ENCODE measurements around the gene PKLR.

The PKLR gene

DNA sequence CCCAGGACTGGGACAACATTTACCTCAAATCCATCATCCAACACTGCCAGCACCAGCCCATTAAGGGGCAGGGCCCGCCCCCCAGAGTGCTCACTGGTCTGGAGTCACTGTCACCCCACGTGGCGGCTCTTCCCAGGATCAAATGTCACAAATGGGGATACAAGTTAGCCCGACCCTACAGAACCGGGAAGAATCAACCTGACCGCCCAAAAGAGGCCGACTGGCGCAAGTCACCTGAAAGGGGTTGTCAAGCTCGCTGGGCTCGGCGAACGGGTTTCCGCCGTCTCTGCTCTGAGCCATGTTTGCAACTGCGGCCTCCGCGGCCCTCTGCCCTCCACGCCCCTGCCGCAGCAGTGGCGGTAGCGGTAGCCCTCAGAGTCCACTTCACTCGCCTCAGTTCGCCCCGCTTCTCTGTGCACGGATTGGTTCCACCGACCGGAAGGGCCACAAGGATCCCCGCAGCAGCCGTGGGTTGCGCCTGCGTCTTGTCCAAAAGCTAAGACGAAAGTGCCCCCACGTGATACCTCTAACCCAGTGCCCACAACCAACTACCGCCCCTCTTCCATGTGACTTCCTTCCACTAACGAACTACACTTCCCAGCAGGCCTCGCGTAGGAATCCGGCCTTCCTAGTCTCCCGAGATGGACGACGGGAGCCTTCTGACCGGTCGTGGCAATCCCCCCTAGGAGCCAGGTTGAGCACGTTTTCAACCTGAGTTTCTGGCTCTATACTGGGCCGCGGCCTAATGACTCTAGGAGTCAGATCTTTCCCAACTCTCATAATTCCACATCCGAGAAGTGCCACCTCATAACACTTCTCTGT is 39.2 kb downstream of the PKLR start, which contains the start of gene SCAMP3:
SCAMP3 (minus strand) TSS at position 509 of the 822 bp plus-strand sequence; CDS start at position 300, 209 bp downstream.
- ATAC-seq (peak; percentile 98), DNase-seq (peak; percentile 89)
- Mint-ChIP-seq H3K9me3 (no peaks in the 10 kb centered on the region), H3K27me3 (no peaks in the 10 kb centered on the region), H3K36me3 (ENCODE audit: low read depth) (peaks cover 59% of the 10 kb centered on the region), H3K4me1 (peaks cover 30% of the 10 kb centered on the region), H3K27ac (peak within 1 kb of the TSS; percentile 96), H3K4me3 (peak within 1 kb of the TSS; percentile 97)

DNA sequence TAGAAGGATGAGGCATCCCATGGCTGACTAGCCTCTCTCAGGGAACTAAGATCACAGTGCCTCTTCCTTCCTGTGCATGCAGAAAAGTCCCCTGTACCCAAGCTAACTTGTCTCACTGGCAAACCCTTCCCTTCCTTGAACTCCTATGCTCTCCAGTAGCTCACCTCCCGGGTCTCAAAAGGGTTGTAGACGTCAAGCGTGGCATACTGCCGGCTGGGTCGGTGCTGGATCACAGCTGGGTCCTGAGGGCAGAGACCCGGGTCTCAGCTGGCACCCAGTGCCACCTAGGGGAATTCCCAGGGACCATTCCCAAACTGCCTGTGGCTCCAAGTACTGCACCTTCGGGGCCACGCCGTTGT is 39.8 kb downstream of the PKLR start:
- Mint-ChIP-seq H3K36me3 (ENCODE audit: low read depth) (peaks cover 55% of the 10 kb centered on the region), H3K27ac (peak overlapping the region; percentile 96), H3K9me3 (no peaks in the 10 kb centered on the region), H3K27me3 (no peaks in the 10 kb centered on the region), H3K4me1 (peaks cover 30% of the 10 kb centered on the region), H3K4me3 (peak overlapping the region; percentile 97)
- ATAC-seq (peak; percentile 22), DNase-seq (no peak)

DNA sequence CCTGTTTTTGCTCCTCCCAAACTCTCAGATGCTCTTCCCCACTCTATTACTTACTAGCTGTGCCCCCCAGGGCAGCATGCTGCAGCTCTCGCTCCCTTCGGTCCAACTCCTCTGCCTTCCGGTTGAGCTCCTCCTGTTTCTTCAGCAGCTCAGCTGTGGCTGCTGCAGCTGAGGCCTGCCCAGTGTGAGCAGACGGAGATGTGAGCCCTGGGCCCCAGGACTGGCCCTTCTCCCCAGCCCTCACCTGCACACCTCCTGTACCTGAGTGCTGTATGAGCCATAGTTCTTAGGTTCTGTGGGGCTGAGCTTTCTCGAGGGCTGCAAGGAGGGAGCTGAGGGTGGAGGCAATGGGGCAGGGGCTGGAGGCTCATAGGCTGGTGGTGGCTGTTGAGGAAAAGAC is 41.0 kb downstream of the PKLR start:
- H3K27ac Mint-ChIP-seq: peak overlapping the region; percentile 6
- peaks cover 32% of the 10 kb centered on the region for H3K4me1 Mint-ChIP-seq
- ATAC-seq (no peak), DNase-seq (no peak)
- no peaks in the 10 kb centered on the region for H3K9me3 Mint-ChIP-seq
- H3K4me3 Mint-ChIP-seq: peak overlapping the region; percentile 97
- H3K36me3 Mint-ChIP-seq (ENCODE audit: low read depth): peaks cover 46% of the 10 kb centered on the region
- no peaks in the 10 kb centered on the region for H3K27me3 Mint-ChIP-seq

- Mint-ChIP-seq H3K9me3 (no peaks in the 10 kb centered on the region), H3K36me3 (ENCODE audit: low read depth) (peaks cover 24% of the 10 kb centered on the region), H3K4me3 (peak overlapping the region; percentile 86), H3K27ac (peak overlapping the region; percentile 18), H3K4me1 (peaks cover 29% of the 10 kb centered on the region), H3K27me3 (no peaks in the 10 kb centered on the region)
- no peak for DNase-seq
- ATAC-seq: no peak
Measured at GRCh38 chr1:155256058-155256852, 45.0 kb downstream of the PKLR start.

GRCh38 chr1:155255243-155256007 is 45.8 kb downstream of the PKLR start, which contains the start of gene ENTREP3:
ENTREP3 (minus strand) TSS chr1:155255483; CDS start chr1:155254877, 606 bp downstream.
- peak within 1 kb of the TSS; percentile 73 for H3K27ac Mint-ChIP-seq
- peaks cover 18% of the 10 kb centered on the region for H3K36me3 Mint-ChIP-seq (ENCODE audit: low read depth)
- no peaks in the 10 kb centered on the region for H3K27me3 Mint-ChIP-seq
- H3K9me3 Mint-ChIP-seq: no peaks in the 10 kb centered on the region
- peak; percentile 86 for DNase-seq
- peak within 1 kb of the TSS; percentile 86 for H3K4me3 Mint-ChIP-seq
- peak; percentile 76 for ATAC-seq
- H3K4me1 Mint-ChIP-seq: peaks cover 26% of the 10 kb centered on the region

- peaks cover 15% of the 10 kb centered on the region for H3K36me3 Mint-ChIP-seq (ENCODE audit: low read depth)
- no peak for ATAC-seq
- peak overlapping the region; percentile 73 for H3K27ac Mint-ChIP-seq
Measured at GRCh38 chr1:155254714-155255242, 46.5 kb downstream of the PKLR start.

GRCh38 chr1:155254228-155254713 is 47.0 kb downstream of the PKLR start:
- ATAC-seq (no peak), DNase-seq (no peak)
- Mint-ChIP-seq H3K4me1 (peaks cover 25% of the 10 kb centered on the region), H3K9me3 (no peaks in the 10 kb centered on the region), H3K27ac (peak overlapping the region; percentile 73), H3K4me3 (peak overlapping the region; percentile 86), H3K36me3 (ENCODE audit: low read depth) (peaks cover 15% of the 10 kb centered on the region), H3K27me3 (no peaks in the 10 kb centered on the region)

More at GRCh38 chr1:155254714-155255242, 46.5 kb downstream of the PKLR start:
- Mint-ChIP-seq H3K27me3 (no peaks in the 10 kb centered on the region), H3K4me3 (peak overlapping the region; percentile 86), H3K4me1 (peaks cover 25% of the 10 kb centered on the region), H3K9me3 (no peaks in the 10 kb centered on the region)
- no peak for DNase-seq

DNA sequence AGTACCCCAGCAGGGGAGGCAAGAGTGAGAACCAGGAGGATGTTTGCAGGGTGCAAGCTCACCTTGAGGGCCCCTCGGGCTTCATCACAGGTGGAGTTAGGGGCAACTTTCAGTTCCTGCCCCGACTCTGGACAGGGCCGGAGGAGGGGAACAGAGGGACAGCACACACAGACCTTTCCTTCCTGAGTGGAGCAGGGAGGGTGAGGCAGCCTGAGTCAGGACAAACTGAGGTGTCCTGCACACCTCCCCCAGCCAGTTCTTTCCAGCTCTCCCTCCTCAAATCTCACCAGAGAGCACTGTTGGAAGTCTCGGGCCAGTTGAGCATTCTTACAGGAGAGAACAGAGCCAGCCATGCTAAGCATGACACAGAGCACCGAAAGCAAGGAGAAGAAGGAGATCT is 47.4 kb downstream of the PKLR start:
- Mint-ChIP-seq H3K4me3 (peak overlapping the region; percentile 86), H3K27me3 (no peaks in the 10 kb centered on the region), H3K9me3 (no peaks in the 10 kb centered on the region), H3K36me3 (ENCODE audit: low read depth) (peaks cover 15% of the 10 kb centered on the region), H3K4me1 (peaks cover 25% of the 10 kb centered on the region), H3K27ac (no peak overlapping the region)
- DNase-seq (no peak), ATAC-seq (no peak)

GRCh38 chr1:155253208-155253607 is 48.0 kb downstream of the PKLR start:
- Mint-ChIP-seq H3K27me3 (no peaks in the 10 kb centered on the region), H3K27ac (no peak overlapping the region), H3K9me3 (no peaks in the 10 kb centered on the region), H3K4me3 (peak overlapping the region; percentile 86), H3K36me3 (ENCODE audit: low read depth) (peaks cover 10% of the 10 kb centered on the region), H3K4me1 (peaks cover 25% of the 10 kb centered on the region)
- DNase-seq (no peak), ATAC-seq (no peak)

GRCh38 chr1:155251566-155251965 is 49.7 kb downstream of the PKLR start:
- H3K36me3 Mint-ChIP-seq (ENCODE audit: low read depth): peaks cover 4% of the 10 kb centered on the region
- H3K27ac Mint-ChIP-seq: no peak overlapping the region
- H3K4me3 Mint-ChIP-seq: no peak overlapping the region
- DNase-seq (no peak), ATAC-seq (no peak)
- no peaks in the 10 kb centered on the region for H3K27me3 Mint-ChIP-seq
- peaks cover 25% of the 10 kb centered on the region for H3K4me1 Mint-ChIP-seq
- no peaks in the 10 kb centered on the region for H3K9me3 Mint-ChIP-seq

GRCh38 chr1:155250633-155251449 is 50.4 kb downstream of the PKLR start:
- H3K9me3 Mint-ChIP-seq: no peaks in the 10 kb centered on the region
- peak; percentile 97 for ATAC-seq
- H3K36me3 Mint-ChIP-seq (ENCODE audit: low read depth): peaks cover 4% of the 10 kb centered on the region
- no peaks in the 10 kb centered on the region for H3K27me3 Mint-ChIP-seq
- H3K27ac Mint-ChIP-seq: no peak overlapping the region
- H3K4me1 Mint-ChIP-seq: peaks cover 24% of the 10 kb centered on the region
- peak overlapping the region; percentile 52 for H3K4me3 Mint-ChIP-seq
- DNase-seq: peak; percentile 98

DNA sequence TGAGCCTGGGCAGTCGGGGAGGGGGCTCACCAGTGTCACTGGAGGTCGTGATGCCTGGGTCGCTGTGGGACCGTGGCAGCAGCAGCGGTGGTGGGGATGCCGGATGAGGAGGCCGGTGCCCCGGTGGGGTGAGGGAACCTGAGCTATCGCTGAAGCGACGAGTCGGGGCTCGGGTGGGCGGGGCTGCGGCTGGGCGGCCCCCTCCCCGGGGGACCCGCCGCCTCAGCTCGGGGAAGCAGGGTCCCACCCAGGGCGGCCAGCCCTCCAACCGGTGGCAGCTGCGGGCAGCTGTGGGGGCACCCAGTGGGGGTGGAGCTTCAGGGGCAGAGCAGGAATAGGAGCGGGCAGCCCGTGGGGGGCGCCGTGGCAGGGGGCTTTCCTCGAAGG is 51.0 kb downstream of the PKLR start:
- Mint-ChIP-seq H3K4me1 (peaks cover 23% of the 10 kb centered on the region), H3K4me3 (peak overlapping the region; percentile 63), H3K36me3 (ENCODE audit: low read depth) (peaks cover 4% of the 10 kb centered on the region), H3K9me3 (no peaks in the 10 kb centered on the region), H3K27me3 (no peaks in the 10 kb centered on the region), H3K27ac (peak overlapping the region; percentile 52)
- no peak for DNase-seq
- peak; percentile 2 for ATAC-seq

Data from activated naive CD8-positive, alpha-beta T cell treated with anti-CD3 and anti-CD28 coated beads, Interleukin-2, amount 50 U/mL, for 24 hours (primary cell).